HG03064 (cell line): ENCODE results near the gene ZIC2.

Source experiments
- ATAC-seq: cut with Tn5 transposase; IDR thresholded peaks from one replicate; pipeline ENCODE4 v1.9.1; 2021; ENCODE audit warnings: low read depth; ENCODE audit not compliant: unreplicated experiment

Gene ZIC2

DNA sequence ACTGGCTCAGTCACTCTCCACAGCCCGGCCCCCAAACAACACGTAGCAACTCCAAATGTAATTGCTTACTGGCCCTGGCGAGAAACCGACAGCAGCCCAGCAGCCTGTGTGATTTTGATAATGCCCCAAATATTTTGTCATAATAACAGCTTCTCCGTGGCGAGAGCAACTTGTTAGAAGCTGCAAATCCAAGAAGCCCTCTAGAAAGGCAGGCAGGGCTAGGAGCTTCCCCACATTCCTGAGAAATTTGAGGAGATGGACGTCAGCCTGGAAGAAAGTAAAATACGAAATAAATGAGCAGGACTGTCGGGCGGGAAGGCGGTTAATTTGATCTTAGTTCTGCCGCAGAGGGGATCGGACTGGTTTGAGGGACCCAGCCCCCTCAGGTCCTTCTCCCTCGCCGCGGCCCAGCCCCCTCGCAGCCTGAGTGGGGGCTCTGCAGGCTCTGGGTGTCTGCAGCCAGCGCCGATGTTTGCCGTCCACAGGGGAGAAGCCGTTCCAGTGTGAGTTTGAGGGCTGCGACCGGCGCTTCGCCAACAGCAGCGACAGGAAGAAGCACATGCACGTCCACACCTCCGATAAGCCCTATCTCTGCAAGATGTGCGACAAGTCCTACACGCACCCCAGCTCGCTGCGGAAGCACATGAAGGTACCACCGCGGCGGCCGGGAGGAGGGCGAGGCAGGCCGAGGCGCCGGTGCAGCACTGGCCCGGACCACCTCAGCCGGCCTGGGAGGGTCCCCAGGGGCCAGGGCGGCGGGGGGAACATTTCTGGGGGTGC is 3.1 kb downstream of the ZIC2 start:
- ATAC-seq: no peak

DNA sequence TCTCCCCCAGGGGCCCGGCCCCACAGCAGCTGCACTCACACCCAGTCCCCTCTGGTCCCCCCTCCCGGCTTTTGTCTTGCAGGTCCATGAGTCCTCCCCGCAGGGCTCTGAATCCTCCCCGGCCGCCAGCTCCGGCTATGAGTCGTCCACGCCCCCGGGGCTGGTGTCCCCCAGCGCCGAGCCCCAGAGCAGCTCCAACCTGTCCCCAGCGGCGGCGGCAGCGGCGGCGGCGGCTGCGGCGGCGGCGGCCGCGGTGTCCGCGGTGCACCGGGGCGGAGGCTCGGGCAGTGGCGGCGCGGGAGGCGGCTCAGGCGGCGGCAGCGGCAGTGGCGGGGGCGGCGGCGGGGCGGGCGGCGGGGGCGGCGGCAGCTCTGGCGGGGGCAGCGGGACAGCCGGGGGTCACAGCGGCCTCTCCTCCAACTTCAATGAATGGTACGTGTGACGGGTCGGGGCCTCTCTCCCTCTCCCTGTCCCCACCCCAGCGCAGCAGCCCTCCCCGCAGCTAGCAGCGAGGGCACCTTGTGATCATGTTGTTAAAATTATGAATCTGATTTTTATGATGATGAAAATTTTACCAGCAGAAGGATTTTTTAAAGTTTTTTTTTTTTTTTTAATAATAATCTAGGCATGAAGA is 3.8 kb downstream of the ZIC2 start:
- ATAC-seq: no peak

GRCh38 chr13:99985886-99986527 is 4.4 kb downstream of the ZIC2 start:
- no peak for ATAC-seq

DNA sequence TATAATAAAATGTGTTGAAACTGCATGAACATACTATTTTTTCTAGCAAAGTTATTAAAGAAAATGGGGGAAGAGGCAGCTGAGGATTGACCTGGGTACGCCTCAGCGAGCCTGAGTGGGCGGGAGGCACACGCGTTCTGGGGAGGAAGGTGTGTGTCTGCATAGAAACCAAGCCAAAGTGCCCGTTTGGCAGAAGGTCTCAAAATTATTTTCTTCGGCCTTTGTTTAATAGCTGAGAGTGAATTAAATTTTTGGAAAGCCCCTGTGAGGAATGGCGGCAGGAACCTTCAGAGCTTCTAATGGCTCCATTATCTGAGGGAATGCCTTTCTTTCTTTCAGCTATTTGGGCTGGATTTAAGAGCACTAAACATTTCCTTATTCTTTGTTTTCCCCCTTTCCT is 5.2 kb downstream of the ZIC2 start:
- ATAC-seq: no peak

- ATAC-seq: no peak
Measured at GRCh38 chr13:99987154-99988019, 5.8 kb downstream of the ZIC2 start.

GRCh38 chr13:99988529-99989275 is 7.1 kb downstream of the ZIC2 start:
- ATAC-seq: no peak

DNA sequence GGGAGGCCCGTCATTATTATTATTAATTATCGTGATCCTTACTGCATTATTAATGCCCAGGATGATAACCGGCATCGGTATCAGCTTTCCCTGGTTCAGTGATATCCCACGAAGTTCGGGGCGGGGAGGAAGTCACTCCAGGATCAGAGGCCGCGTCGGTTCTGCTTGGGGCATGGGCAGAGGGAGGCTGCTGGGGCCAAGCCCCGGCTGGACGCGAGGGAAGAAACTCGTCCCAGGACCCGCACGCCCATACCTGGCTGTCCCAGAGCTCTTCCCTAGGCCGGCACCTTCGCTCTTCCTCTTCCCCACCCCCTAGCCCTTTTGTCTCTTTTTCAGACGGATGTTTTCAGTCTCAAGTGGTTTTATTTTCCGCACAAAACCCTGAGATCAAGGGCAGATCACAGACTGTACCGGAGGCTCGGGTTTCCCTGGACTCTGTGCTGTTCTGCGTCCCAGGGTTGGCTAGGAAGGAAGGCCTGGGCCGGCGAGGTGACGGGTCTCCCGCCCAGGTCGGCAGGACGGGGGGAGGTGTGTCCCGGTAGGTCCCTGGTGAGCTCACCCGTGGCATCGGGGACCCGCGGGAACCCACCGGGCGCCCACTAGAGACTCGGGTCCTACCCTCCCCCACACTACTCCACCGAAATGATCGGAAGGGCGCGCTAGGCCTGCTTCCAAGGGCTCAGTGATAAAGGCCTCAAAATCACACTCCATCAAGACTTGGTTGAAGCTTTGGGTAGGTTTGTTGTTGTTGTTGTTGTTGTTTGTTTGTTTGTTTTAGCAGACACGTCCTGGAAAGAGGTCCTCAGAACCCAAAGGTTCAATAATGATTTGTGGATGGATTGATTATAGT is 7.9 kb downstream of the ZIC2 start:
- no peak for ATAC-seq

DNA sequence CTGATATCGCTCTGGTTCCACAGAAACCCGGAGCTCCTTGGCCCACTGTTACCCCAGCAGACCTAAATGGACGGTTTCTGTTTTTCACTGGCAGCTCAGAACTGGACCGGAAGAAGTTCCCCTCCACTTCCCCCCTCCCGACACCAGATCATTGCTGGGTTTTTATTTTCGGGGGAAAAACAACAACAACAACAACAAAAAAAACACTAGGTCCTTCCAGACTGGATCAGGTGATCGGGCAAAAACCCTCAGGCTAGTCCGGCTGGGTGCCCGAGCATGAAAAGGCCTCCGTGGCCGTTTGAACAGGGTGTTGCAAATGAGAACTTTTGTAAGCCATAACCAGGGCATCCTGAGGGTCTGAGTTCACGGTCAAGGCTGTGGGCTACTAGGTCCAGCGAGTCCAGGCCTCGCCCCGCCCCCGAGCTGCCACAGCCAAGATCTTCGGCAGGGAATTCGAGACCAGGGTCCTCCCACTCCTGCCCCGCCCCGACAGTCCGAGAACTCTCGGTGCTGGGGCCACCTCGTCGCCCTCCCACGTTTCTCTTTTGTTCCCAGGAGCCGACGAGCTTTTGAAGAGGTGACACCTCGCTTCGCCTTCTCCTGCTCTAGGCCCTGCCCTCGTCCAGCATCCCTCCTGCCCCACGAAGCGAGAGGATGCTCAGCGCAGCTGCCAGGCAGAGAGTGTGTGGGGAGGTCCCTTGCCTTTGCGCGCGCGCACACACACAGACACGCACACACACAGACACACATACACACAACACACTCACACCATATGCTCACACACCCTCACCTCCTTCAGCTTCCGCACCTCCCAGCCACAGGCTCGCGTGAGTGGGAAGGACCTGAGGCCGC is 8.8 kb downstream of the ZIC2 start:
- ATAC-seq: no peak

DNA sequence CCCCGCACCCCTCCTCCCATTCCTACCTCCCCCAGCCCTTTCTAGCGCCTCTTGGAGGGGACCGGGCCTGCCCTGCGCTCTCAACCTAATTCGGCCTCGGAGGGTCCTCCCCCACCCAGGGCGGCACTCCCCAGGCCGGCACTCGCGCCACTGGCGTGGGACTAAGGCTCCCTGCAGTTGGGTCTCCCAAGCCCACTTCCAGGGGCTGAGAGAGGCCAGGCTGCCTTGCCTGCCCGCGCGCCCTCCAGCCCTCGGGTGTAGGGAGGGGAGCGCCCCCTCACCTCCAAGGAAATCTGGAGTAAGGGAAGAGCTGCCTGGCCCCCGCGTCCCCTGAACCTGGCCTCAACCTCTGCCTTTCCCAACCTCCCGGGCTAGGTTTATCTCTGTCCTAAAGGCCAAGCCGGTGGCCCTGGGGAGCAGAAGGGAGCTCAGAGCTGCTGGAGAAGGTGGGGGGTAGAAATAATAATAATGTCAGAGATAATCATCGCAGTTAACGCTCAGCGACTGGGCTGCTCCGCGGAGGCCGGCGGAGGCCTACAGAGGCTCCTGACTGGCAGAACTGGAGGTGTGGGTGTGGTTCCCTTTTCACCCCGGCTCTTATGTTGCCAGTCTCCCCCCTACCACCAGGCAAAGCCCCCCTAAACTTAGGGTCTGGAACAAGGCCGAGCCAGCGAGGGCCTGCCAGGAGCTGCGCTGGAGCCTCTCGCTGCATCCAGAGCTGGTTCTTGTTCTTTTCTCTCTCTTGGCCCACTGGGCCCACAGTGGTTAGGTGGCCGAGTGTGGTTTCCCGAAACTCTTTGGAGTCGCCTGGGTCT is 9.6 kb downstream of the ZIC2 start:
- no peak for ATAC-seq

- ATAC-seq: no peak
Measured at GRCh38 chr13:99991828-99992775, 10.5 kb downstream of the ZIC2 start.

DNA sequence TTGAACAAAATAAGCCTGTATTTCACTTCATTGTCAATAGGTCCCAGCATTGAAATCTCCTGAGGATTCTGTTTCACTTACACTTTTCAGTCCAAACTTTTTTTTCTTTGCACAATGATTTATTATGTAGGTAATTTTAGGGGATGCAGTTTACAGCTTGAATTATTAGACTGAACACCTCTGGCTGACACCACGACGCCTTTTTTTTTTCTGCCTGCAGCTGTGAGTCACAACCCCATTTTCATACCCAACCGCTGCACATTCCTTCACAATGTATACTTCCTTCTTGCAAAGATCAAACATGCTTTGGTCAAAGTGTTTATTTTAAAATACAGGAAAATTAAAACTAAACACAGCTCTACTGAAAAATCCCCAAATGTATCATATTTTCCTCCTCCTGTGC is 11.4 kb downstream of the ZIC2 start:
- ATAC-seq: no peak

DNA sequence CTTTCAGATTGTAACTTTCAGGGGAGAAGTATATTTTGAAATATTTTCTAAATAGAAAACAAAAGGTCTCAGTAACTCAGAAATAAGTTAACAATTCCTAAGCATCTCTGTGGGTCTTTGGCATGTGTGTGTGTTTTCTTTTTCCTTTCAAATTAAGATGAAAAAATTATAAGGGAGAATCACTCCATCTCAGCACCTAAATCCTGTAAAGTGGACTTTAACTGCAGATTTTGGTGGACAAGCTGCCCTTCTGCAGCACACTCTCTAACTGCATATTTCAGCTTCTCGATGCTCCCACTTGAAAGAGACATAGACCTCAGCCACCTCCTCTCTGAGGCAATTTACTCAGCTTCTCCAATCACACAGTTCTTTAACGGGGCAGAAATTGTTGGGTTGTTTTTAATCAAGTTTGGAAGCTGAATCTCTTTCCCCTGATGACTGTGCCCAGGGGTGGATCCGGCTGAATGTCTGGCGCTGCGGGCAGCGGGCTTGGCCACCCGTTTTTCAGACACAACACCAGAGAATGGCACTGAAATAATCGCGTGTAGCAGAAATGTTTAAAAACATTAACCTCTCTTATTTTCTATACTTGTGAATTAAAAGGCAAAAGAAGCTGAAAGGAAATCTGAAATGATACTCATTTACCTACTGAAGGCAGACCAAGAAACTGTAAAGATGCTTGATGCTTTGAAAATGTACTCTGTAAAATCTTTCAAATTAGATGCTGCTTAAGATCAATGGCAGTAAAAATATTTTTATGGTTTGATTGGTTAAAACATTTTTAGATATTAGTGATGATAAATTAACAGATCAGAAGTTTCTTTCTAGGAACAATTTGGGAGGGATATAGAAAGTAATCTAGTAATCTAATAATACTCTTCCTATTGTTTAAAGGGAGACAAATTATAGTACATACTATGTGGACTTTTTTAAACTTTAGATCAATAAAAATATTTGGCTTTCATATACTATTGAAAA is 12.4 kb downstream of the ZIC2 start:
- no peak for ATAC-seq

DNA sequence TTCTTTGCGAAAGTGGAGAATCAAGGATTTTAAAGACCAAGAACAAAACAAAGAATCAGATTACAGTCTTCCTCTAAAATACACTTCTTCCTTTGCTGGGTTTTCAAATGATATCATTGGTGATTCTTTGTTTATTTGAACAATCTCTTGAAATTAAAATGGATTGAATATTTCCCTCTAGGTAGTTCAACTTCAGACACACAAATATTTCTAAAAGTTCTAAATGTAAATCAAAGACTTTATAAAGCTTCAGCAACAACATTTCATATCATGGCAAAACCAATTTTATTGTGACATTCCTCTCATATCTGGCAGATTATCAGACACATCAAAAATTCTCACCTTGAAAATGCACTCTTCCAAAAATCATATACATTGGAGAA is 13.0 kb downstream of the ZIC2 start:
- ATAC-seq: no peak

DNA sequence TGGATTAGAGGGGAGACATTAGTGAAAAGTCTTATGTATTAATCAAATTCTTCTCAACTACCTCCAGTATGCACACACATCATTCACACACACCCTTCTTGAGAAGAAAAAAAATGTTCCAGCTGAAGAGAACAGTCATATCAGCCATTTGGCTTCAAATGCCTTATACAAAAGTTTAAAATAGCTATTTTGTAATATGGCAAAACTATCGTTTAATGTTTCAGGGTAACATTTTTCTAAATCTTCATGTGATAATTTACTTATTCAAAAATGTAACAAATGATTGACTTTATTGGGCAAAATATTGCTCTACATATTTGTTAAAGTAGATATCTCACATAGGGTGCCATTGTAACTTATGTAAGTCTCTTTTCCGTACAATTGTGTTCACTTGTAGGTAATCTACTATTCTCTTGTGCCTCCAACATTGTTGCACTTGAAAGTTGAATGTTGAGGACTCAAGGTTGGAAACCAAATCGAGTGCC is 13.6 kb downstream of the ZIC2 start:
- no peak for ATAC-seq
